GM06990 (cell line): ENCODE measurements around the gene TBC1D10B.
A peak's percentile ranks its signal among the peaks of the same experiment; 100 is the strongest.
"Not testable (repeated sequence)": the region's sequence is repeated elsewhere in the genome, so short reads cannot be mapped to it uniquely, and the experiment has no call there.

ENCODE experiments used
- DNase-seq: peaks from one replicate; pipeline ENCODE4 v3.0.0-alpha.2; 2011; ENCODE audit not compliant: insufficient read length; ENCODE audit errors: extremely low read depth
- H3K27me3 ChIP-seq: replicated peaks from 2 replicates; pipeline ENCODE4 v1.6.0; 2011; ENCODE audit warnings: low read length; ENCODE audit not compliant: control insufficient read depth, insufficient read depth
- H3K36me3 ChIP-seq: 2 replicates; pipeline ENCODE4 v1.5.1; 2011; ENCODE audit warnings: low read length; ENCODE audit not compliant: control insufficient read depth, insufficient read depth
- H3K4me3 ChIP-seq: replicated peaks from 2 replicates; pipeline ENCODE4 v1.5.1; 2011; ENCODE audit warnings: low read depth, mild to moderate bottlenecking, control low read depth, low read length
- TF ChIP-seq, protein P1 (sequence below): IDR thresholded peaks from 2 replicates; pipeline ENCODE4 v1.5.1; 2011; ENCODE audit warnings: low read length, control low read depth, mild to moderate bottlenecking, inconsistent platforms; ENCODE audit not compliant: insufficient read depth, poor library complexity, severe bottlenecking

Gene TBC1D10B

GRCh38 chr16:30397056-30397455, 26.8 kb upstream of the TBC1D10B start:
- Histone ChIP-seq H3K4me3 (no peak overlapping the region), H3K36me3 (peaks cover 4% of the 10 kb centered on the region), H3K27me3 (no peaks in the 10 kb centered on the region)
- no peak for DNase-seq
- TF ChIP-seq, protein P1, sequence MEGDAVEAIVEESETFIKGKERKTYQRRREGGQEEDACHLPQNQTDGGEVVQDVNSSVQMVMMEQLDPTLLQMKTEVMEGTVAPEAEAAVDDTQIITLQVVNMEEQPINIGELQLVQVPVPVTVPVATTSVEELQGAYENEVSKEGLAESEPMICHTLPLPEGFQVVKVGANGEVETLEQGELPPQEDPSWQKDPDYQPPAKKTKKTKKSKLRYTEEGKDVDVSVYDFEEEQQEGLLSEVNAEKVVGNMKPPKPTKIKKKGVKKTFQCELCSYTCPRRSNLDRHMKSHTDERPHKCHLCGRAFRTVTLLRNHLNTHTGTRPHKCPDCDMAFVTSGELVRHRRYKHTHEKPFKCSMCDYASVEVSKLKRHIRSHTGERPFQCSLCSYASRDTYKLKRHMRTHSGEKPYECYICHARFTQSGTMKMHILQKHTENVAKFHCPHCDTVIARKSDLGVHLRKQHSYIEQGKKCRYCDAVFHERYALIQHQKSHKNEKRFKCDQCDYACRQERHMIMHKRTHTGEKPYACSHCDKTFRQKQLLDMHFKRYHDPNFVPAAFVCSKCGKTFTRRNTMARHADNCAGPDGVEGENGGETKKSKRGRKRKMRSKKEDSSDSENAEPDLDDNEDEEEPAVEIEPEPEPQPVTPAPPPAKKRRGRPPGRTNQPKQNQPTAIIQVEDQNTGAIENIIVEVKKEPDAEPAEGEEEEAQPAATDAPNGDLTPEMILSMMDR, result no peak

GRCh38 chr16:30396627-30397026, 26.3 kb upstream of the TBC1D10B start:
- not testable (repeated sequence) for H3K27me3 ChIP-seq, H3K36me3 ChIP-seq, DNase-seq
- H3K4me3 ChIP-seq, result peak overlapping the region; percentile 83; the same call in 1 of the 2 replicates

DNA sequence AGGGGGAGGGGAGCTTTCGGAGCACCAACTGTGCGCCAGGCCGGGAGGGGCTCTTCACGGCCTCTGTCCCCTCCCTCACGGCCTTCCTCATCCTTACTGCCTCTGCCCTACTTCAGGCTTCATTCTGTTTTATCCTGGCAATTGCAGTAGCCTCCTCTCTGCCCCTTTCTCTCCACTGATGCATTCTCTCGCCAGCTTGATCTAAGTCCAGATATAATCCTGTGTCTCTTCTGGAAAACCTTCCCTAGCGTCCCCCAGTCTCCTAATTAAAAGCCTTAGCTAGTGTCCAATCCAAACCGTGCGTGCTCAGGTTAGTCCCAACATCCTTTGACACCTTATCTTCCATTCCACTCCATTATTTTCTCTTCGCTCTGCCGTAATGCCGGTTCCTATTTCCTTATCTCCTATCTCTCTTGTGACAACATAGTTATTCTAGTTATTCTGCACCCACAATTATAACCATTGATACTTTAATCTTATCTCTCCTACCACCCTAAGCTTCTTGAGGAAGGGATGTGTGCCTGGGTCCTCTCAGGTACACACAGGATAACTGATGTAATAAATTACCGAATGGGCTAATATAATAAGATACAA, 25.8 kb upstream of the TBC1D10B start:
- TF ChIP-seq, protein P1, result no peak
- DNase-seq, result no peak
- Histone ChIP-seq H3K36me3 (peaks cover 4% of the 10 kb centered on the region), H3K27me3 (no peaks in the 10 kb centered on the region), H3K4me3 (peak overlapping the region; percentile 83)

DNA sequence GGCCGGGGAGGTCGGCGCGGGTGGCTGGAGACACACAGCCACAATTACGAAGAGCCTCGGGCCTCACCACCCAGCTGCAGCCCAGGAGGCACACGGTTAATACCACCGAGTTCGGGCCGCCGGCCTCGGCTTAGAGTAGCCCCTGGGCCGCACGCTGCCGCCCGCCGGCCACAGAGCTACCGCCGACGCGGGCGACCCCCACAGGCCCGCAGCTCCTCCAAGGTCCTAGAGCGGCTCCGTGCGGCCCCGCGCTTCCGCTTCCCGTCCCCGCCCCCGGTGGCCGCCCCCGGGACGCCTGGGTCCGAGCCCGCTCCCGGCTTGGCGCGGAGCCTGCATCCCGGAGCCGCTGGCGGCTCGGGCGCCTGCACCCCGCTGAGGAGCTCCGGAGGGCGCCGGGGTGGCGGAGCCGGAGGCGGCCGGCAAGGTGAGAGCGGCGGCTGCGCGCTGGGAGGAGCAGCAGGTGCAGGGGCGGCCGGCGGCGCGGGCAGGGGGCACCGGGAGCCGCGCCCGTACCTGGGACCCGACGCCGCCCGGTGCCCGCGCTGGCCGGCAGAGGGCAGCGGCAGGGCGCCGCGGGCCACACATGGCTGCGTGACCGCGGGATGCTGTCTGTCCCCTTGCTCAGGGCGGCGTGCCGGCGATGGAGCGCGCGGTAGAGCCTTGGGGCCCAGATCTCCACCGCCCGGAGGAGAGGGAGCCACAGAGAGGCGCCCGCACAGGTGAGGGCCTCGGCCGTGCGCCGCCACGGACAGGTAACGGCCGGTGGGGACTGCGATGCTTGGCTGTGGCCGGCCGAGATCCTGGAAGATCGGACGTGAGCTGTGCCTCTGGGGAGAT, 25.1 kb upstream of the TBC1D10B start, which contains the start of gene ZNF48:
Gene ZNF48 (plus strand): TSS at position 266 of the 837 bp plus-strand sequence. CDS start 375 bp downstream, at position 641.
- H3K36me3 ChIP-seq, result peaks cover 4% of the 10 kb centered on the region
- peak; percentile 81 for DNase-seq
- H3K4me3 ChIP-seq, result peak within 1 kb of the TSS; percentile 83
- TF ChIP-seq, protein P1, result no peak
- H3K27me3 ChIP-seq, result no peaks in the 10 kb centered on the region

DNA sequence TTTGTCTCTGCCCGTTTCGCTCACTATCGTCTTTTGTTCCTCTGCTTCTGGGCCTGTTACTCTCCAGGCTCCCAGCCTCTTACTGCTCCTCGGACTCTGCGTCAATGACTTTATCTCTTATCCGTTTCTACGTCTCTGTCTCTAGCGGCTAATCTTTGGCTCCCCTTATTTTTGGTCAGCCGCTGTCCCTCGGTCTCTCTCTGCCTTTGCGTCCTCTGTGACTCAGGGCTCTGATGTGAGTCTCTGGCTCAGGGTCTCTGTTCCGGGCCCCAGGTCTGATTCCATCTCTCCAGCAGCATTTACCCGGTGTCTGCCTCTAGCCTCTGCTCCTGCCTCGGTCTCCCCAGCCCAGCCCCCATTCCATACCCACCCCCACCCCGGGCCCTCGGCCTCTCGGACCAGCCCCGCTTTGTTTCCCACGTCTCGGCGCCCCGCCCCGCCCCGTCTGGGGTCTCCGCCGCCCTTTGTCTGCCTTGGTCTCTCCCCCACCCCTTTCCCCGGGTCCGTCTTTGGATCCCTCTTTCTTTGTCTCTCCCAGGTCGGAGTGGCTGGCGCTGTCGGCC, 24.4 kb upstream of the TBC1D10B start:
- TF ChIP-seq, protein P1, result no peak
- DNase-seq, result no peak
- Histone ChIP-seq H3K4me3 (peak overlapping the region; percentile 83), H3K36me3 (peaks cover 4% of the 10 kb centered on the region), H3K27me3 (no peaks in the 10 kb centered on the region)

DNA sequence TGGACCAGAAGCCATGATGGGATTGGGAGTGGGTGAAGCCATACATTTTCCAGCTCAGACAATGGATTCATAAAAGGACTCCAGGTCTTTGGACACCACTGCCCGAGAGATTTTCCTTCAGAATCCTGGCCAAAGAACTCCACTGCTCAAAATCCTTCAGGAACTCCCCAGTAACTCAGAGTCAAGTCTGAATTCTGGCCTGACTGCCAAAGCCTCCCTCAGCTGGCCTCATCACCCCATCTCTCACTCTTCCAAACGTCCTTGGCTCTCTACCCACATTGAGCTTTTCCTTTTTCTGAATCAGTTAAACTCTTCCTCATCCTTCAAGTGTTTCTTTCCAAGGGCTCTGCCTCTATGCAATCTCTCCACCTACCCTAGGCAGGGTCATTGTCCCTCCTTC, 13.2 kb upstream of the TBC1D10B start:
- no peak for DNase-seq
- Histone ChIP-seq H3K36me3 (peaks cover 6% of the 10 kb centered on the region), H3K27me3 (no peaks in the 10 kb centered on the region), H3K4me3 (no peak overlapping the region)
- TF ChIP-seq, protein P1, result no peak
